Body of pancreas (tissue), 4 donors: ENCODE measurements around the gene CAMK1D.

Experiments used
- POLR2A ChIP-seq, 3 donors: fragments of 450-650 bp; IDR thresholded peaks; one replicate each; pipeline ENCODE4 v1.6.1; 2016; ENCODE audit warnings: antibody characterized with exemption in 3 of 3, mild to moderate bottlenecking in 2 of 3
- TF ChIP-seq, protein P1 (sequence below), 7 experiments: fragments of 450-650 bp in 4 of 7; fragments of 200-600 bp in 3 of 7; sonication (generic) in 3 of 7; IDR thresholded peaks; one replicate each; pipeline ENCODE4 v1.5.1; 2016 to 2019; ENCODE audit warnings: antibody characterized with exemption in 7 of 7

DNA sequence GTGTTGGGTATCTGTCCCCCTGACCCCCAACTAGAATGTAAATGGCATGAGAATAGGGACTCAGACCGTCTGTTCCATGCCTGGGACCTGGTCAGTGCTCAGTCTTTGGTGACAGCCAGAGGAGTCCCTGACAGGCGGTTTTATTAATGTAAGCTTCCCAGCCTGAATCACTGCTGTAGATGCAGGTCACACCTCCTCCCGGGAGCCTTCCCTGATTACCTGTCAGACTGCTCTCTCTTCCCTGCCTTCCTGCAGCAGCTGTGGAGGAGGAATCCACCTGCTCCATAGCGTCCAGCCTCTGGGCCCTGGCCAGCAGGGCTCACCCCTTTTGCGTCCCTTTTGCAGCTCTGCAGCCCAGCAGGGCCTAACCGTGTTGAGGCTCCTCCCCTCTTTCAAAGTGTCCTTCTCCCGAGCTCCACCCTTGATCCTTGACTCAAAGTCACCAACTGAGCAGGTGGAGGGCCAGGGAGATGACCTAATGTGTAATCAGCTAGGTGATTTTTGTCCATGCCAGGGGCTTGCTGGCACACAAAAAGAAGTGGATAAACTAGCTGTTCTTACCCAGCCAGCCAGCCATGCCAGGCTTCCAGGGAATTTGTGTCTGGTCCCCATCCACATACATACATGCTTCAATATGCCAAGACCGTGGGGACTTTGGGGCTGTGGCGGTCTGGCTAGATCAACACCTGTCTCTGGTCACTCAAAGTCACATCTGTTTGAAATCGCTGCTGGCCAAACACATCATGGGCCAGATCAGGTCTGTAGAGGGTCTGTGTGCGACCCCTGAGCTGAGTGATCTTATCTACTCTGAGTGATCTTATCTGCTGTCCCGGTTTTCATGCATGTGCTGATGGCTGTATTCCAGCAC, 457.1 kb downstream of the CAMK1D start:
- TF ChIP-seq, protein P1, sequence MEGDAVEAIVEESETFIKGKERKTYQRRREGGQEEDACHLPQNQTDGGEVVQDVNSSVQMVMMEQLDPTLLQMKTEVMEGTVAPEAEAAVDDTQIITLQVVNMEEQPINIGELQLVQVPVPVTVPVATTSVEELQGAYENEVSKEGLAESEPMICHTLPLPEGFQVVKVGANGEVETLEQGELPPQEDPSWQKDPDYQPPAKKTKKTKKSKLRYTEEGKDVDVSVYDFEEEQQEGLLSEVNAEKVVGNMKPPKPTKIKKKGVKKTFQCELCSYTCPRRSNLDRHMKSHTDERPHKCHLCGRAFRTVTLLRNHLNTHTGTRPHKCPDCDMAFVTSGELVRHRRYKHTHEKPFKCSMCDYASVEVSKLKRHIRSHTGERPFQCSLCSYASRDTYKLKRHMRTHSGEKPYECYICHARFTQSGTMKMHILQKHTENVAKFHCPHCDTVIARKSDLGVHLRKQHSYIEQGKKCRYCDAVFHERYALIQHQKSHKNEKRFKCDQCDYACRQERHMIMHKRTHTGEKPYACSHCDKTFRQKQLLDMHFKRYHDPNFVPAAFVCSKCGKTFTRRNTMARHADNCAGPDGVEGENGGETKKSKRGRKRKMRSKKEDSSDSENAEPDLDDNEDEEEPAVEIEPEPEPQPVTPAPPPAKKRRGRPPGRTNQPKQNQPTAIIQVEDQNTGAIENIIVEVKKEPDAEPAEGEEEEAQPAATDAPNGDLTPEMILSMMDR (IDR thresholded peaks at IDR 0.05): no peak
- no peak for TF ChIP-seq POLR2A (IDR thresholded peaks at IDR 0.05)
